GM13977 (cell line): ENCODE measurements around the gene TTC23L.

ENCODE experiments used
- DNase-seq: peaks from one replicate; pipeline ENCODE4 v3.0.0; 2012; ENCODE audit warnings: low spot score
- CTCF ChIP-seq: IDR thresholded peaks from 2 replicates; pipeline ENCODE4 v1.5.1; 2012; ENCODE audit warnings: mild to moderate bottlenecking, control low read depth; ENCODE audit not compliant: insufficient read depth; ENCODE audit errors: extremely low read depth, missing control alignments
- in situ Hi-C: fragments of 300-500 bp; cut with MboI; formaldehyde crosslinking; loops from one replicate; pipeline ENCODE4 v1.12.0; 2022; ENCODE audit warnings: low sequenced_read_pairs, low pct_unique_long_range_greater_than_20kb, mixed read lengths, inconsistent platforms; ENCODE audit not compliant: unreplicated experiment

Gene TTC23L

GRCh38 chr5:34881246-34881645 is 42.3 kb downstream of the TTC23L start:
- no peak for TF ChIP-seq CTCF
- in situ Hi-C loops: no loop called here
- no peak for DNase-seq

GRCh38 chr5:34886392-34887119 is 47.6 kb downstream of the TTC23L start:
- in situ Hi-C loops: no loop called here
- no peak for TF ChIP-seq CTCF
- no peak for DNase-seq

GRCh38 chr5:34889394-34889793 is 50.4 kb downstream of the TTC23L start:
- in situ Hi-C loops: no loop called here
- DNase-seq: no peak
- no peak for TF ChIP-seq CTCF

DNA sequence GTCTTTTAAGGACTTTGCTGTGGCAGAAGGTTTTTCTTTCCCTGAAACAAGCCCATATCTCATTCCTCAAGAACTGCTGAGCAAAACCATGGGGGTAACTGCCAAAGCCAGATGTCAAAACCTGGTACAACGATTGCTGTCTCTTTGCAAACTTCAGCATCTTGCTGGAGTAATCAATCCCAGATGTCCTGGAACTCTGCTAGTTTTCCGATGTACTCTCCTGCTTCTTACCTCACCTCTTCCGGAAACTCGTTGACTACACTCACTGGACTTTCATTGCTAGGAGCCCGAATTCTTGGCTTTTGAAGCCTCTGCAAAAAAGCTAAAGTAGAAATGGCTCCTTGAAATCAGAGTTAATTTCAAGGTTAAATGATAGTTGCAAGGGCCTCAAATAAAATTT is 53.0 kb downstream of the TTC23L start:
- in situ Hi-C loops: no loop called here

DNA sequence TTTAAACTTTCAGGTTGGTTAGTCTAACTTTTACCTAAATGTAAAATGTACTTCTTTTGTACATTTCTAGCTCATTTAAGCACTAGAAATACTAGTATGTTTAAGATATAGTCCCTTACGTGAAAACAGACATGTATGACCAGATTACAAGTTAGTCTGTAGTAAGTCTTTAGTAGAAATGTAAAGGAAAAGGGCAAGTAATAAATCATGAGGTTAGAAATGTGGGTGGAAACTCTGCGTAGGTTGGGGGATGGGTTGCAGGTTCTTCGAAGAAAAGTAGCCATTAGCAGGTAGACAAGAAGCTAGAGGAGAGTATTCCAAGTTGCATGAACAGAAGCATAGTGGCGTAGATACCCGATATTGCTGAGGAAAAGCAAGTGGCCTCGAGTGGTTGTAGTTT is 53.5 kb downstream of the TTC23L start:
- no peak for DNase-seq
- in situ Hi-C loops: no loop called here
- no peak for TF ChIP-seq CTCF

More for the DNA sequence above, 53.0 kb downstream of the TTC23L start:
- no peak for DNase-seq
- no peak for TF ChIP-seq CTCF

DNA sequence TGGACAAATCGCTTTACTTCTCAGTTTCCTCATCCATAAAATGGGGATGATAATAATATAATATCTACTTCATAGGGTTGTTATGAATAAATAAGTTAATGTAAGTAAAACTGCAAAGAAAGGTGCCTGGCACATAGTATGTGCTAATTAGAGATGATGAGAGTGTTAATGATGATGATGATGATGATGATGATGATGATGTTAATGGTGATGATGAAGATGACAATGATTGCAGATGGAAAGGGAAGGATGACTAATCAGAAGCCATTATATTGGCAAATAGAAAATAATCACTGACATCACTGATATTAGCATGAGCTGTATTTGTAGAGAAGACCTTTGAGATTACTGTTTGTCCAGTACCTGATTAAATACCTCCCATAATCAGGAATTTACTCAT is 55.8 kb downstream of the TTC23L start:
- no peak for TF ChIP-seq CTCF
- DNase-seq: no peak
- in situ Hi-C loops: no loop called here
